GM21723 (cell line): Measurements from ENCODE around the gene MRPL45.

Experiments
- ATAC-seq: cut with Tn5 transposase; IDR thresholded peaks from one replicate; pipeline ENCODE4 v1.9.1; 2021; ENCODE audit warnings: mild to moderate bottlenecking, moderate library complexity; ENCODE audit not compliant: unreplicated experiment

Gene MRPL45

GRCh38 chr17:38324772-38325171 lies 27.8 kb downstream of the MRPL45 start:
- ATAC-seq = no peak

GRCh38 chr17:38325221-38325851 lies 28.4 kb downstream of the MRPL45 start:
- ATAC-seq = no peak

GRCh38 chr17:38326996-38327792 lies 30.2 kb downstream of the MRPL45 start:
- no peak for ATAC-seq

GRCh38 chr17:38327936-38328335 lies 31.0 kb downstream of the MRPL45 start:
- no peak for ATAC-seq

- ATAC-seq = no peak
Observed at GRCh38 chr17:38328620-38329019, 31.7 kb downstream of the MRPL45 start.

GRCh38 chr17:38329284-38329683 lies 32.3 kb downstream of the MRPL45 start:
- ATAC-seq = no peak

GRCh38 chr17:38329808-38330730 lies 33.1 kb downstream of the MRPL45 start:
- ATAC-seq = no peak

- no peak for ATAC-seq
Observed at GRCh38 chr17:38330941-38331411, 34.0 kb downstream of the MRPL45 start.

- ATAC-seq = no peak
Observed at GRCh38 chr17:38332735-38333134, 35.8 kb downstream of the MRPL45 start.

GRCh38 chr17:38333635-38334295 lies 36.8 kb downstream of the MRPL45 start:
- ATAC-seq = no peak

- no peak for ATAC-seq
Observed at GRCh38 chr17:38334480-38335364, 37.8 kb downstream of the MRPL45 start.

- ATAC-seq = no peak
Observed at GRCh38 chr17:38336838-38337237, 39.9 kb downstream of the MRPL45 start.

GRCh38 chr17:38338053-38338452 lies 41.1 kb downstream of the MRPL45 start:
- no peak for ATAC-seq

- no peak for ATAC-seq
Observed at GRCh38 chr17:38338535-38338934, 41.6 kb downstream of the MRPL45 start.

GRCh38 chr17:38339891-38340290 lies 42.9 kb downstream of the MRPL45 start:
- no peak for ATAC-seq

- no peak for ATAC-seq
Observed at GRCh38 chr17:38341035-38341721, 44.2 kb downstream of the MRPL45 start.

GRCh38 chr17:38342886-38343607 lies 46.1 kb downstream of the MRPL45 start:
- ATAC-seq = no peak

- ATAC-seq = no peak
Observed at GRCh38 chr17:38343608-38344419, 46.8 kb downstream of the MRPL45 start, which contains the start of gene GPR179. Gene GPR179 (minus strand): TSS chr17:38343956. CDS start chr17:38343789, 167 bp downstream.
